Keratinocyte (primary cell): Measurements from ENCODE around the gene DCHS1.

ENCODE experiments used
- CTCF ChIP-seq, 3 experiments: IDR thresholded peaks in 1 of 3; conservative IDR thresholded peaks in 1 of 3; optimal IDR thresholded peaks in 1 of 3; 2 replicates in 2 of 3; 3 replicates in 1 of 3; pipeline versions ENCODE3 to v1.5.1; 2011; ENCODE audit warnings: low read length in 3 of 3, mild to moderate bottlenecking in 3 of 3, moderate library complexity in 2 of 3, control low read depth in 1 of 3, inconsistent platforms in 1 of 3; ENCODE audit not compliant: insufficient read depth in 2 of 3; ENCODE audit errors: extremely low read depth in 1 of 3
- EZH2 ChIP-seq: IDR thresholded peaks from one replicate; pipeline ENCODE4 v1.6.1; 2012; ENCODE audit warnings: inconsistent platforms, mild to moderate bottlenecking, low read length, moderate library complexity

GRCh38 chr11:6625156-6625831 is 30.3 kb downstream of the DCHS1 start:
- TF ChIP-seq EZH2 (no peak), CTCF (optimal IDR thresholded peaks at IDR 0.05 in 1 of 3, IDR thresholded peaks at IDR 0.05 in 1 of 3, conservative IDR thresholded peaks at IDR 0.05 in 1 of 3; ENCODE audit: extremely low read depth in 1 of 3, insufficient read depth in 2 of 3, low read length in 3 of 3) (no peak)
